H1 (cell line): ENCODE results near the gene OR52I1. TPM values are rescaled to one million over a fixed set of nuclear protein-coding genes. Genes with fewer than 3 reads are reported as not detected.

Experiments used
- CTCF ChIA-PET: fragments of 300-600 bp; sonication (Branson Sonifier 250); formaldehyde crosslinking; loops from one replicate; lab custom pipeline; 2021; ENCODE audit not compliant: partially characterized antibody; lab: Charles Lee
- POLR2A ChIA-PET: fragments of 300-600 bp; sonication (Branson Sonifier 250); formaldehyde crosslinking; loops from one replicate; lab custom pipeline; 2021; ENCODE audit warnings: inconsistent platforms; ENCODE audit not compliant: partially characterized antibody; lab: Charles Lee
- DNase-seq, 2 experiments: peaks; one replicate each; pipeline versions ENCODE4 v3.0.0 to v3.0.0-alpha.2; 2010 to 2022; ENCODE audit warnings: low spot score in 2 of 2, low read depth in 1 of 2, mixed read lengths in 1 of 2
- FAIRE-seq: peaks from 2 replicates; lab custom pipeline; 2011; peaks lifted over from hg19 to GRCh38; lab: Jason Lieb, UNC
- H2AFZ ChIP-seq: 2 replicates; pipeline ENCODE4 v1.8.1; 2012; ENCODE audit warnings: low read length, inconsistent platforms
- H2AK5ac ChIP-seq: 2 replicates; pipeline ENCODE4 v1.6.1; 2013; ENCODE audit warnings: low read depth, low read length
- H2BK120ac ChIP-seq: replicated peaks from 2 replicates; pipeline ENCODE3; 2013; ENCODE audit warnings: low read depth, low read length, inconsistent platforms
- H2BK12ac ChIP-seq: 2 replicates; pipeline ENCODE4 v1.6.1; 2013; ENCODE audit warnings: low read depth, low read length
- H2BK15ac ChIP-seq: 2 replicates; pipeline ENCODE4 v1.6.1; 2013; ENCODE audit warnings: low read length
- H2BK20ac ChIP-seq: 2 replicates; pipeline ENCODE4 v1.6.1; 2013; ENCODE audit warnings: low read length
- H2BK5ac ChIP-seq: 2 replicates; pipeline ENCODE4 v1.6.1; 2013; ENCODE audit warnings: low read depth, low read length
- H3K14ac ChIP-seq: 2 replicates; pipeline ENCODE4 v1.6.1; 2013; ENCODE audit warnings: inconsistent platforms; ENCODE audit not compliant: insufficient read length
- H3K18ac ChIP-seq: 2 replicates; pipeline ENCODE4 v1.6.1; 2013; ENCODE audit warnings: low read length; ENCODE audit errors: extremely low read depth
- H3K23ac ChIP-seq: 2 replicates; pipeline ENCODE4 v1.6.1; 2013; ENCODE audit warnings: inconsistent platforms; ENCODE audit not compliant: insufficient read length
- H3K23me2 ChIP-seq: 2 replicates; pipeline ENCODE4 v1.6.1; 2013; ENCODE audit warnings: low read depth, low read length
- H3K27ac ChIP-seq: 2 replicates; pipeline ENCODE4 v1.6.1; 2011; ENCODE audit warnings: low read depth, low read length, inconsistent platforms
- H3K27me3 ChIP-seq, 4 experiments: replicated peaks in 1 of 4; 1 replicate in 1 of 4; 2 replicates in 3 of 4; pipeline versions ENCODE4 v1.6.1 to v1.8.1; 2011 to 2013; ENCODE audit warnings: low read length in 3 of 4, mild to moderate bottlenecking in 3 of 4, inconsistent platforms in 2 of 4, mixed read lengths in 2 of 4, moderate library complexity in 1 of 4; ENCODE audit not compliant: control insufficient read depth in 3 of 4, insufficient read depth in 3 of 4; ENCODE audit errors: extremely low read depth in 1 of 4
- H3K36me3 ChIP-seq, 4 experiments: 2 replicates each; pipeline versions ENCODE4 v1.6.1 to v1.8.1; 2011 to 2013; ENCODE audit warnings: mild to moderate bottlenecking in 4 of 4, low read length in 3 of 4, moderate library complexity in 2 of 4, control low read depth in 1 of 4, inconsistent platforms in 1 of 4; ENCODE audit not compliant: insufficient read depth in 4 of 4, control insufficient read depth in 2 of 4
- H3K4ac ChIP-seq: replicated peaks from 2 replicates; pipeline ENCODE3; 2013; ENCODE audit warnings: low read length, low read depth, mixed read lengths, inconsistent platforms; ENCODE audit not compliant: insufficient read length
- H3K4me1 ChIP-seq, 4 experiments: replicated peaks in 1 of 4; 1 replicate in 1 of 4; 2 replicates in 3 of 4; pipeline versions ENCODE4 v1.6.1 to v1.8.1; 2011 to 2013; ENCODE audit warnings: low read length in 3 of 4, inconsistent platforms in 2 of 4, mixed read lengths in 1 of 4; ENCODE audit not compliant: insufficient read depth in 4 of 4, control insufficient read depth in 3 of 4
- H3K4me2 ChIP-seq, 2 experiments: 2 replicates each; pipeline versions ENCODE4 v1.6.1 to v1.8.1; 2011 to 2013; ENCODE audit warnings: low read depth in 2 of 2, low read length in 2 of 2, control low read depth in 1 of 2, inconsistent platforms in 1 of 2, mild to moderate bottlenecking in 1 of 2; ENCODE audit not compliant: insufficient read depth in 1 of 2
- H3K4me3 ChIP-seq, 4 experiments: fragments of 200-600, 300-600 bp in 1 of 4; sonication (generic), shearing (Covaris generic), sonication (Bioruptor Twin) in 1 of 4; 2 replicates each; pipeline versions ENCODE4 v1.5.1 to v1.8.1; 2011 to 2016; ENCODE audit warnings: low read length in 4 of 4, low read depth in 3 of 4, control low read depth in 2 of 4, inconsistent platforms in 2 of 4, mild to moderate bottlenecking in 2 of 4, mixed read lengths in 1 of 4, moderate library complexity in 1 of 4; ENCODE audit not compliant: insufficient read depth in 2 of 4; ENCODE audit errors: extremely low read depth in 1 of 4
- H3K56ac ChIP-seq: replicated peaks from 2 replicates; pipeline ENCODE3; 2013; ENCODE audit warnings: low read depth, mild to moderate bottlenecking, mixed read lengths, low read length, inconsistent platforms; ENCODE audit not compliant: insufficient read length
- H3K79me1 ChIP-seq: 2 replicates; pipeline ENCODE4 v1.6.1; 2013; ENCODE audit warnings: low read depth, low read length, control low read depth
- H3K79me2 ChIP-seq, 2 experiments: 2 replicates each; pipeline versions ENCODE4 v1.6.1 to v1.8.1; 2012 to 2013; ENCODE audit warnings: low read length in 2 of 2, mild to moderate bottlenecking in 2 of 2, inconsistent platforms in 1 of 2; ENCODE audit not compliant: insufficient read depth in 2 of 2, control insufficient read depth in 1 of 2
- H3K9ac ChIP-seq, 4 experiments: replicated peaks in 1 of 4; 1 replicate in 1 of 4; 2 replicates in 3 of 4; pipeline versions ENCODE4 v1.6.1 to v1.8.1; 2011 to 2013; ENCODE audit warnings: low read depth in 3 of 4, low read length in 3 of 4, control low read depth in 2 of 4, mild to moderate bottlenecking in 2 of 4, moderate library complexity in 2 of 4, inconsistent platforms in 1 of 4; ENCODE audit errors: extremely low read depth in 1 of 4
- H3K9me3 ChIP-seq, 2 experiments: 2 replicates each; pipeline versions ENCODE4 v1.6.1 to v1.8.1; 2012 to 2013; ENCODE audit warnings: mild to moderate bottlenecking in 2 of 2, moderate library complexity in 2 of 2, control low read depth in 1 of 2, inconsistent platforms in 1 of 2, low read depth in 1 of 2, low read length in 1 of 2, mixed read lengths in 1 of 2; ENCODE audit not compliant: insufficient read depth in 2 of 2
- H4K20me1 ChIP-seq, 2 experiments: replicated peaks in 1 of 2; 2 replicates each; pipeline versions ENCODE3 to v1.8.1; 2011 to 2013; ENCODE audit warnings: inconsistent platforms in 2 of 2, low read length in 2 of 2, mild to moderate bottlenecking in 1 of 2; ENCODE audit not compliant: insufficient read depth in 2 of 2, control insufficient read depth in 1 of 2
- H4K5ac ChIP-seq: 2 replicates; pipeline ENCODE4 v1.6.1; 2013; ENCODE audit warnings: low read length, low read depth, mixed read lengths, inconsistent platforms; ENCODE audit not compliant: insufficient read length
- H4K8ac ChIP-seq: 2 replicates; pipeline ENCODE4 v1.8.0; 2013; ENCODE audit warnings: mild to moderate bottlenecking, moderate library complexity, low read length, inconsistent platforms; ENCODE audit not compliant: insufficient read depth; ENCODE audit errors: extremely low read depth
- H4K91ac ChIP-seq: replicated peaks from 2 replicates; pipeline ENCODE3; 2013; ENCODE audit warnings: low read length, mixed read lengths, inconsistent platforms; ENCODE audit not compliant: insufficient read length
- BACH1 ChIP-seq: IDR thresholded peaks from 2 replicates; pipeline ENCODE4 v1.6.1; 2012; ENCODE audit warnings: low read length, improper control_type of control experiment
- CEBPB ChIP-seq: IDR thresholded peaks from 2 replicates; pipeline ENCODE4 v1.6.1; 2012; ENCODE audit warnings: low read depth, low read length
- EGR1 ChIP-seq: IDR thresholded peaks from 2 replicates; pipeline ENCODE4 v1.6.1; 2011; ENCODE audit warnings: low read depth, low read length, borderline replicate concordance
- GABPA ChIP-seq: IDR thresholded peaks from 2 replicates; pipeline ENCODE4 v1.6.1; 2011; ENCODE audit warnings: mild to moderate bottlenecking, low read length, moderate library complexity, borderline replicate concordance; ENCODE audit not compliant: insufficient read depth
- JUN ChIP-seq: IDR thresholded peaks from 2 replicates; pipeline ENCODE4 v1.6.1; 2011; ENCODE audit warnings: low read depth, mild to moderate bottlenecking, improper control_type of control experiment, low read length
- POLR2A ChIP-seq, 2 experiments: IDR thresholded peaks; 1 replicate in 1 of 2; 2 replicates in 1 of 2; pipeline ENCODE4 v1.6.1; 2011; ENCODE audit warnings: low read depth in 2 of 2, low read length in 2 of 2, mild to moderate bottlenecking in 2 of 2; ENCODE audit errors: control extremely low read depth in 1 of 2
- POLR2AphosphoS5 ChIP-seq: IDR thresholded peaks from 2 replicates; pipeline ENCODE4 v1.6.1; 2011; ENCODE audit warnings: low read depth, low read length
- RBBP5 ChIP-seq: IDR thresholded peaks from 2 replicates; pipeline ENCODE4 v1.7.1; 2012; ENCODE audit warnings: low read depth, mild to moderate bottlenecking, inconsistent platforms, low read length, moderate library complexity, borderline replicate concordance
- SAP30 ChIP-seq: fragments of 300-600 bp; sonication (generic); IDR thresholded peaks from 2 replicates; pipeline ENCODE4 v1.7.1; 2012; ENCODE audit warnings: low read length, moderate library complexity, mild to moderate bottlenecking, inconsistent platforms; ENCODE audit not compliant: insufficient read depth, insufficient replicate concordance
- SIRT6 ChIP-seq: IDR thresholded peaks from one replicate; pipeline ENCODE4 v1.7.1; 2012; ENCODE audit warnings: low read length, inconsistent platforms
- WGBS, 2 experiments: shearing (Covaris generic) in 1 of 2; methylation state at CpG; one replicate each; pipeline versions ENCODE4 v1.1.6 to v1.1.7; 2013 to 2015; ENCODE audit warnings: low lambda C conversion rate in 2 of 2, mixed read lengths in 2 of 2, inconsistent platforms in 1 of 2, low coverage in 1 of 2, missing lambda C conversion rate in 1 of 2; ENCODE audit not compliant: insufficient replicate concordance in 2 of 2, insufficient coverage in 1 of 2, insufficient read length in 1 of 2; ENCODE audit errors: extremely low coverage in 1 of 2, missing lambda C conversion rate in 1 of 2; 5-methylcytosine and 5-hydroxymethylcytosine counted together
- polyA plus RNA-seq, 7 experiments: library from polyadenylated mRNA; depleted of rRNA in 3 of 7; stranded (reverse) in 5 of 7; unstranded in 2 of 7; fragments of >200 nt in 5 of 7; fragments of 200-250 nt in 2 of 7; gene quantifications; 1 replicate in 5 of 7; 2 replicates in 1 of 7; 4 replicates in 1 of 7; pipeline versions ENCODE4 v1.2.1 to v1.2.3, GENCODE V29; 2011 to 2013; ENCODE audit warnings: missing spikeins in 2 of 7, mixed read lengths in 2 of 7
- total RNA-seq: library from RNA; stranded (reverse); fragmentation: NEBNext Ultra II Directional; extraction: Animal tissue kit (Norgen Biotek cat#: 25700); gene quantifications from 2 replicates; pipeline ENCODE4 v1.2.1, GENCODE V29; 2021

The OR52I1 gene
- total and polyA plus RNA-seq, 2 of the 8 experiments (the other 6 are each of a cell fraction or from before 2014, with no cell fraction given), result not detected

DNA sequence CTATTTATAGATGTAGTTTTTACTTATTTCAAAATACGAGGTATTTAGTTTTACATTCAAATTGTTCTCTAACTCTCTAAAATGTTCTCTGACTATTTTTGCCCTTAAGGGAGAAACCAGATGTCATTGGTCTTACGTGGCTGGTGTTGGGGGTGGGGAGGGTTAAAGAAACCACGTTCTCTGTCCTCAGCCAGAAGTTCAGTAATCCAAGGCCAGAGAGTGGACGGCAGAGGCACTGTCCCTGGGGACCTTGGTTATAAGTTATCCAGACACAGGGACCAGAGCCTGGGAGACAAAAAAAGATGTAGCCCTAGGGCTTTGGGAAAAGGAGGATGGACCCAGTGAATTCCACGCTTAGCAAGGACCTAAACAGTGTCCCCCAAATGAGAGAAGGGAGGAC is 49.2 kb downstream of the OR52I1 start:
- CTCF ChIA-PET, result interaction anchor here (0.7 kb wide), 1 partner anchor 175 kb away, joined by 3 read pairs; no protein-coding TSS in a partner anchor
- Histone ChIP-seq H4K20me1 (no peaks in the 10 kb centered on the region), H3K36me3 (no peaks in the 10 kb centered on the region), H3K4me1 (no peaks in the 10 kb centered on the region), H3K4me2 (no peak overlapping the region), H3K27me3 (no peaks in the 10 kb centered on the region; a peak in 1 of 7 replicates), H3K79me2 (no peaks in the 10 kb centered on the region), H3K9ac (no peak overlapping the region), H4K5ac (no peak overlapping the region), H2BK15ac (no peak overlapping the region), H2BK12ac (no peak overlapping the region), H4K91ac (no peak overlapping the region), H3K4ac (no peak overlapping the region), H3K56ac (no peak overlapping the region), H2BK120ac (no peak overlapping the region), H2BK5ac (no peak overlapping the region), H2AFZ (no peak overlapping the region), H3K14ac (no peak overlapping the region), H3K18ac (no peak overlapping the region), H3K4me3 (no peak overlapping the region), H3K9me3 (no peaks in the 10 kb centered on the region; a peak in 1 of 4 replicates), H3K79me1 (no peaks in the 10 kb centered on the region), H3K23me2 (no peaks in the 10 kb centered on the region), H3K23ac (no peak overlapping the region), H4K8ac (no peak overlapping the region), H2AK5ac (no peak overlapping the region), H2BK20ac (no peak overlapping the region), H3K27ac (no peak overlapping the region)
- no peak for FAIRE-seq
- TF ChIP-seq CEBPB (no peak), GABPA (no peak), RBBP5 (no peak), SAP30 (no peak), POLR2AphosphoS5 (no peak), JUN (no peak), BACH1 (no peak), SIRT6 (no peak), EGR1 (no peak), POLR2A (IDR thresholded peaks at IDR 0.05; ENCODE audit: control extremely low read depth in 1 of 2, low read depth in 2 of 2, low read length in 2 of 2) (no peak)
- POLR2A ChIA-PET, result no interaction called here
- 83% methylated on average over 5 of the region's 5 CpGs; no CpG with 5 or more reads in 1 of the 2 experiments for WGBS, 2 experiments
- no peak for DNase-seq
